Measurements from ENCODE around the gene LSAMP.
A peak's percentile ranks its signal among the peaks of the same experiment; 100 is the strongest.

- TF ChIP-seq CTCF (IDR thresholded peaks at IDR 0.05) (peak; percentile 29), EZH2 (IDR thresholded peaks at IDR 0.05) (no peak)
Measured at GRCh38 chr3:116102037-116102436, 343.2 kb downstream of the LSAMP start.

Data from neural progenitor cell (in vitro differentiated cells).